GM19372 (cell line): ENCODE results near the gene KIAA1755.
"Not testable (repeated sequence)": the region's sequence is repeated elsewhere in the genome, so short reads cannot be mapped to it uniquely, and the experiment has no call there.

Experiments
- ATAC-seq: cut with Tn5 transposase; IDR thresholded peaks from one replicate; pipeline ENCODE4 v1.9.1; 2021; ENCODE audit warnings: mild to moderate bottlenecking, low read depth, moderate library complexity; ENCODE audit not compliant: unreplicated experiment

Gene KIAA1755

DNA sequence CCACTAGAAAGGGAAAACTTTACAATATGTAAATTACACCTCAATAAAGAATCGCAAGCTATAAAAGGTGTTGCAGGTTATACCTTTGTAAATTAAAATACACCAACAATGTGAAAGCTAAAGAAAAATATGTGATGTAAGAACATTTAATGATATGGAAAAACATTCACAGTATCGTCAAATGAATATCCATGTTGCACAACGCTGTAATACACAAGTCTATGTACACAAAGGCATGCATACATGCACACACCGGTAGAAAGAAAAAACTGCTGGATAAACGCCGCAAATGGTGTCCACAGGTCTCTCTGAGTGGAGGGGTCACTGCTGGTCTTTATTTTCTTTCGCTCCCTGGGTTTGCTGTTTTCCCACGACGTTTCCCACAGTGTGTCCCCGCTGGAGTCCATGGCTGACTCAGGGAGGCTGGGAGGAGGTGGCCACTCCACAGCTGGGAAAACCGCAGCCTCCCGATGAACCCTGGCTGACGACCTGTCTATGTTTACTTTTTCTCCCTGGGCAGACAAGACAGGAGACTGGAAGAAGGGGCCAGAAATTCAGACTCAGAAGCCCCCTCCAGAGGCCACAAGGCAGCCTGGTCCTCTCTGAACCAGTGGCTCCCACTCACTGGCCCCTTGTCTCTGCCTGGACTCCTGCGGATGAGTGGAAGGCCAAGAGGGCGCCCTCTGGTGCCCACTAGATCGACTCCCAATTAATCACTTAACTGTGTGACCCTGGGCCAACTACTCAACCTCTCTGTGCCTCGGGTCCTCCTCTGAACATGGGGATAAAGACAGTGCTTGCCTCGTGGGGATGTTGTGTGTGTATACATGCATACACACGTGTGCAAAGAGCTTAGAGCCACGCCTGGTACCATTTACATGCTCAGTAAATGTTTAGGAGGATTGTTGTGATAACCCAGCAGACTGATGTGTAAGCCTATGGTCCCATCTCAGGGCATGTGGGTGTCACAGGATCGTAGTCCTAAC is 30.6 kb upstream of the KIAA1755 start:
- no peak for ATAC-seq

DNA sequence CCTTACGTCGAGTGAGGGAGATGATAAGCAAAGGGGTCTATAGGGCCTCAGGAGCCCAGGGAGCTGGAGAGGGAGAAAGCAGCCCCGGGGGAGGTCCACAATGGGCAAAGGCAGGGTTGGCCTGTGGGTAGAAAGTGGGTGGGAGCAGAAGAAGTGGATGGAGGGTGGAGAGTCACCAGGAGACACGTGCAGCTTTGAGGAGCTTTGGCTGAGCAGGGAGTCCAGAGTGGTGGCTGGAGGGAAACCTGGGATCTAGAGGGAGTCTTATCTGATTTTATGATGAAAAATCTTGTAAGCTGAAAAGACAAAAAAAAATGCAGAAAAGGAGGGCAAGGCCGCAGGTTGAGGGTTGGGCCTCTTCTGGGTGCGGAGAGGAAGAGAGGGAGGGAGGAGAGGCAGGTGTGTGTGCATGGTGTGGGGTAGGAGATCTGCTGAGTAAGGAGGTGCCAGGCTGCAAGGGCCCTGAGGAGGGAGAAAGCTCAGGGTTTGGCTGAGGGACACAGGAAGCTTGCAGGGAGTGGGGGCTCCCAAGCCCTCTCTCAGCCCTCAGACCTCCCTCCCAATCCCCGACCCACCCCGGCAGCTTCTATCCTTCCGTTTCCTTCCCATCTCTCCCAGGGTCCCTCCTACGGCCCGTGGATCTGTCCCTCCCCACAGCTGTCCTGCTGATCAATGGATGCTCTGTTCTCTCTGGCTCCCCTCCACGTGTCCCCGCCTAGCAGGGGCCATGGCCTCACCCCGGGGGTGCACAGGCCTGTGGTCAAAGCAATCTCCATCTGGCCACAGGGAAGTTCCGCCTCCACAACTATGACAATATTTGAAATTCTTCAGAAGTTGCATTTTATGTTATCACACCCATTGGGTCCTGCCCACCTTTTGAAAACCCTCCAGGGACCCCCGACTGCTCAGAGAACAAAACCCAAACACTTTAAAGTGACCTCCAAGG is 26.3 kb upstream of the KIAA1755 start:
- no peak for ATAC-seq

DNA sequence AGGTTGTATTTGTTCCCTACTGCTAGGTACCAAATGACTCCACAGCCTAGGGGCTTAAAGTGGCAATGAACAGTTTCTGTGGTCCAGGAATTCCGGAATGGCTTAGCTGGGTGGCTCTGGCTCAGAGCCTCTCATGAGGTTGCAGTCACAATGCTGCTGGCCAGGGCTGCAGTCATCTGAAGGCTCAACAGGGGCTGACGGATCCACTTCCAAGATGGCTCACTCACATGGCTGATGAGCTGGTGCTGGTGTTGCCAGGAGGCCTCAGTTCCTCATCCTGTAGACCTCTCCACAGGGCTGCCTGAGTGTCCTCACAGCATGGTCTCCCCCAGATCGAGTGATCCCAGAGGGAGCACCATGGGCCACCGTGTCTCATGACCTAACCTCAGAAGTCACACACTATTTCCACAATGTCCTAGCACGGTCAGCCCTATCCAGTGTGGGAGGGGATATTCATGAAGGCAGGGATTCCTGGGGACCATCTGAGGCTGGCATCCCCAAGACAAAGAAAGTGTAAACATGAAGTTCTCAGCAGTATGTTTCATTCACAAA is 24.4 kb upstream of the KIAA1755 start:
- no peak for ATAC-seq

DNA sequence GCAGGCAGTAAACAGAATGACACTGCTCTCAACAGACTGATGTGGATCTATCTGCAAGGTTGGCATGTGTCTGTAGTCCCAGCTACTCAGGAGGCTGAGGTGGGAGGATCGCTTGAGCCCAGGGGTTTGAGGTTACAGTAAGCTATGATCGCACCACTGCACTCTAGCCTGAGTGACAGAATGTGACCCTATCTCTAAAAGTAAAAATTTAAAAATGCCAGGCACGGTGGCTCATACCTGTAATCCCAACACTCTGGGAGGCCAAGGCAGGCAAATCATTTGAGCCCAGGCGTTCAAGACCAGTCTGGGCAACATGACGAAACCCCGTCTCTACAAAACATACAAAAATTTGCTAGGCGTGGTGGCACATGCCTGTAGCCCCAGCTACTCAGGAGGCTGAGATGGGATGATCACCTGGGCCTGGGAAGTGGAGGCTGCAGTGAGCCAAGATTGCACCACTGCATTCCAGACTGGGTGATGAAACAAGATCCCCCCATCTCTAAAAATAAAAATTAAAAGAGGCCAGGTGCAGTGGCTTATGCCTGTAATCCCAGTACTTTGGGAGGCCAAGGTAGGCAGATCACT is 23.6 kb upstream of the KIAA1755 start:
- not testable (repeated sequence) for ATAC-seq

DNA sequence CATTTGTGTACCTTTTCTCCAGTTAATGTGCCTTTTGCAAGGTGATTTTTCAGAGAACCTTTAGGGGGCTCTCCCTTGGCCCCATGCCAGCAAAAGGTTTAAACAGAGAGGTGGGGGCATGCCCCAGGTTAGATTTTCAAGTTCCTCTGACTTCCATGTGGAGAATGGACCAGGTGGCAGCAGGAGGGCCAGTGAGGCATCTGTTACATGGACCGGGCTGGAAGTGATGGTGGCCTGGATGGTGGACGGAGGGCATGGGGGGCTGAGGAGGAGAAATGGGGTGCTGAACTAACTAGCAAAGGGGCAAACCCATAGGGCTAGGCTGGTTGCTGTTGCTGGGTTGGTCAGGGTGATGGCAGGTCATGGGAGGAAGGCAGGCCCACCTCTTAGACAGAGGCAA is 22.7 kb upstream of the KIAA1755 start:
- ATAC-seq: no peak

DNA sequence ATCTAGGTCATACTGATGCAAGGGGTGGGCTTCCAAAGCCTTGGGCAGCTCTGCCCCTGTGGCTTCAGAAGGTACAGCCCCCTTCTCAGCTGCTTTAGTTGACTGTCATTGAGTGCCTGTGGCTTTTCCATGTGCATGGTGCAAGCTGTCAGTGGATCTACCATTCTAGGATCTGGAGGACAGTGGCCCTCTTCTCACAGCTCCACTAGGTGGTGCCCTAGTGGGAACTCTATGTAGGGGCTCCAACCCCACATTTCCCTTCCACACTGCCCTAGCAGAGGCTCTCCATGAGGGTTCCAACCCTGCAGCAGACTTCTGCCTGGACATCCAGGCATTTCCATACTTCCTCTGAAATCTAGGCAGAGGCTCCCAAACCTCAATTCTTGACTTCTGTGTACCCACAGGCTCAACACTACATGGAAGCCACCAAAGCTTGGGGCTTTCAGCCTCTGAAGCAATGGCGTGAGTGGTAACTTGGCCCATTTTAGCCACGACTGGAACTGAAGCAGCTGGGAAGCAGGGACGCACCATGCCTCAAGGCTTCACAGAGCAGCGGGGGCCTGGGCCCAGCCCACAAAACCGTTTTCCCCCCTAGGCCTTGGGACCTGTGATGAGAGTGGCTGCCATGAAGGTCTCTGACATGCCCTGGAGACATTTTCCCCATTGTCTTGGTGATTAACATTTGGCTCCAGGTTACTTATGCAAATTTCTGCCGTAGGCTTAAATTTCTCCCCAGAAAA is 20.8 kb upstream of the KIAA1755 start:
- not testable (repeated sequence) for ATAC-seq

DNA sequence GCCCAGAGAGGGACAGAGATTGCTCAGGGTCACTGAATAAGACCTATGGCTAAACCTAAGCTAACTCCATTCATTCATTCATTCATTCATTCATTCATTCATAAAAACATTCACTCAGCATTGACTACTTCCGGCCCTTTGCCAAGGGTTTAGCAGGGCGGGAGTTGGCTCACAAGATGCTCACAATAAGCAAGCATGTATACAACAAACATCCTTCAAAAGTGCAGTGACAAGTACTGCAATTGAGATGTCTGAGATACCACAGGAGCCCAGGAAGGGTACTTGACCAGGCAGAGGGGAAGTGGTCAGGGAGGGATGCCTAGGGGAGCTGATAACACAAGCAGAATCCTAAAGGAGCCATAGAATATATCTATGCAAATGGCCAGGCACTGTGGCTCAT is 18.2 kb upstream of the KIAA1755 start:
- no peak for ATAC-seq

DNA sequence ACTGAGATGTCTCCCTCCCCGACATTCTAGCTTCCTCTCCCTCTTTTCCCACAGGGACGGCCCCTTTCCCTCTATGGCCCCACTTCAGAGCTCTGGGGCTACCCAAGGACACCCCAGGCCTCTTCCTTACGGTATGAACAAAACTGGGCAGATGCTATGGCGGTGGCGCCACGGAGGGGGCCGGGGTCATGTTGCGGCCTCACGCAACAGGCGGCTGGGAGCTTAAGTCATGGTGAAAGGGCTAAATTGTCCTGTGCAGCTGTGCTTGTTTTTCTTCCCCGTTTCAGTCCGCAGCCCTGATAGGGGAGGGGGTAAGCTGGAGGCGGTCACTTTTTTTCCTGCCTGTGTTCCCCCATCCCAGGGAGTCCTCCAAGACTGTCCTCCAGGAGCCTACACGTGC is 17.6 kb upstream of the KIAA1755 start:
- ATAC-seq: no peak

DNA sequence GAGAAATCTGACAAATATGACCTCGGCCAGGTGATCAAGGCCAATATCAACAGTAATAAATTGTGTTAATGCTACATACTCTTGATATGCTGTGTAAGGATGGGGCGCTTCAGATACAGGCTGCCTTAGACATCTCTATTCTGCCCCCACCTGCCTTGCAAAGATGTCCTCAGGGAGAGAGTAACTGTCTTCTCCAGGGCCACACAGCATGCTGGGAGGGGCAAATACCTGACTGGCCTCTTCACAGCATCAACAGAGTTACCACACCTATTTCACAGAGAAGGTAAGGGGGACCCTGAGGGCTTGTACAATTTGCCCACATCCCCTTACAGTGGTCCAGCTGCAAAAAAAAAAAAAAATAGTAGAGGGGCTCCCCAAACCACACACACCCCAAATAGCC is 17.2 kb upstream of the KIAA1755 start:
- no peak for ATAC-seq

DNA sequence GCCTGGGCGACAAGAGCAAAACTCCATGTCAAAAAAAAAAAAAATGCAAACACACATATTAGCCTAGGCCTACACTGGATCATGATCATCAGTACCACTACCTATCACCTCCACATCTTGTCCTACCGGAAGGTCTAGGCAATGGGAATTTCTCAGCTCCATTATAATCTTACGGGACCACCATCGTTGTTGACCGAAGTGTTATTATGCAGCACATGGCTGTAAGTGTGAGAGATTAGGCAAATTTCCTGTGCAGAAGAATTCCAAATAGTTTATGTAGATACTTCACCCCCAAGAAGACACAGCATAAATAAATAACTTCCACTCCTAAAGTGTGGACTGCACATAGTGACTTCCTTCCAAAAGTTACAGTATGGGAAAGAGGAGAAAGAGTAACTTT is 16.8 kb upstream of the KIAA1755 start:
- ATAC-seq: no peak

DNA sequence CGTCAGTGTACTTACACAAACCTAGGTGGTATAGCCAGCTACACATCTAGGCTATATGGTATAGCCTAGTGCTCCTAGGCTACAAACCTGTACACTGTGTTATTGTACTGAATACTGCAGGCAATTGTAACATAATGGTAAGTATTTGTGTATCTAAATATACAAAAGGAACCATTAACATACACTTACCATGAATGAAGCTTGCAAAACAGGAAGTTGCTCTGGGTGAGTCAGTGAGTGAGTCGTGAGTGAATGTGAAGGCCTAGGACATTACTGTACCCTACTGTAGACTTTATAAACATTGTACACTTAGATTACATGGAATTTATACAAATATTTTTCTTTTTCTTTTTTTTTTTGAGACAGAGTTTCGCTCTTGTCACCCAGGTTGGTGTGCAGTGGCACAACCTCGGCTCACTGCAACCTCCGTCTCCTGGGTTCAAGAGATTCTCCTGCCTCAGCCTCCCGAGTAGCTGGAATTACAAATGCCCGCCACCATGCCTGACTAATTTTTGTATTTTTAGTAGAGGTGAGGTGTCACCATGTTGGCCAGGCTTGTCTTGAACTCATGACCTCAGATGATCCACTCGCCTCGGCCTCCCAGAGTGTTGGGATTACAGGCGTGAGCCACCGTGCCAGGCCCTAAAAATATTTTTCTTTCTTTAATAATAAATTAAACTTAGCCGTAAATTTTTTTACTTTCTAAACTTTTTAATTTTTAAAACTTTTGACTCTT is 15.4 kb upstream of the KIAA1755 start:
- no peak for ATAC-seq

DNA sequence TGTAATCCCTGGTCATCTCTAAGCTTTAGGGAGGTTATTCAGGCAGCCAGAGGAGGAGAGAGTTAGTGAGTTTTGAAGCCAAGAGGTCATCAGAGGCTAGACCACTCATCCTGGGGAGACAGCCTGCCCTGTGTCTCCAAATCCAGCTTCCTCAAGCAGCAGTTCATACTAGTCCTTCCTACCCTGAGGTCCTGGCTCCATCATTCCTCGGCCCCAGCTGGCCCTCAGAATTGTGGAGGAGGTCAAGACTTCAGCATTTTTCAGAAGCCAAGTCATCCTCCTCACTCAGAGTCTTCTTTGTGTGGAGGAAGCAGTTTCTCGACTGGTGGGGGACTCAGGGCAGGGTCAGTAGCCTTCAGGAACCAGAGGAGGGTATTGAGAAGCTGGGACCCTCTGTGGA is 12.4 kb upstream of the KIAA1755 start:
- no peak for ATAC-seq

DNA sequence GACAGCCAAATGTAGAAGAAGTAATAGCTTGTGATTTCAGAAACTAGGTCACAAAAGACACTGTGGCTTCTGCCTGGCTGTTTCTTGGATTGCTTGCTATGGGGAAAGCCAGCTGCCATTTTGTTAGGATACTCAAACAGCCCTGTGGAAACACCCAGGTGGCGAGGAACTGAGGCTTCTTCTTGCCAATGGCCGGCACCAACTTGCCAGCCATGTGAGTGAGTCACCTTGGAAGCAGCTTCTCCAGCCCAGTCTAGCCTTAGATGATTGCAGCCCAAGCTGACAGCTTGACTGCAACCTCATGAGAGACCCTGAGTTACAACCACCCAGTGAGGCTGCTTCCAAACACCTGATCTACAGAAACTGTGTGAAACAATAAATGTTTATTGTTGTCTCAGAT is 11.9 kb upstream of the KIAA1755 start:
- no peak for ATAC-seq

DNA sequence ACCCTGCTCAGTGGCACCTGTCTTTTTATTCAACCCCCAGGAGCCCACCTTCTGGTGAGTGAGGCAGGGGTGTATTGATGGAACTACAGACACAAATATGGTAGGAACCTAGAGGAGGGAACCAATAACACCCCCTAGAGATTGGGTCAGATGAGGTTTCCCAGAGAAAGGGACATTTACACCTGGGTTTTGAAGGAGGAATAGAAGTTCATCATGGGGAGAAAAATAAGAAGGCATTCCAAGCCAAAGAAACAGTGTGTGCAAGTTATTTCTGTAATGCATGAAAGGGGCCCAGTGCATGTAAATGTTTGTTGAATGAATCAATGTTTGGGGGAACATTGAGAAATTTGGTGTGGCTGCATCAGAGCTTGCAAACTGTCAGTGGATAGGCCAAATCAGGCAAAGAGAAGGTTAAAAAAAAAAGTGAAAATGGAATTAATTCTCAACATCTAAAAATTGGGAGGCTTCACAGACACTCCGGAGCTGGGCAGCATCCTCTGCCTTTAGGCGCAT is 11.1 kb upstream of the KIAA1755 start:
- ATAC-seq: no peak

DNA sequence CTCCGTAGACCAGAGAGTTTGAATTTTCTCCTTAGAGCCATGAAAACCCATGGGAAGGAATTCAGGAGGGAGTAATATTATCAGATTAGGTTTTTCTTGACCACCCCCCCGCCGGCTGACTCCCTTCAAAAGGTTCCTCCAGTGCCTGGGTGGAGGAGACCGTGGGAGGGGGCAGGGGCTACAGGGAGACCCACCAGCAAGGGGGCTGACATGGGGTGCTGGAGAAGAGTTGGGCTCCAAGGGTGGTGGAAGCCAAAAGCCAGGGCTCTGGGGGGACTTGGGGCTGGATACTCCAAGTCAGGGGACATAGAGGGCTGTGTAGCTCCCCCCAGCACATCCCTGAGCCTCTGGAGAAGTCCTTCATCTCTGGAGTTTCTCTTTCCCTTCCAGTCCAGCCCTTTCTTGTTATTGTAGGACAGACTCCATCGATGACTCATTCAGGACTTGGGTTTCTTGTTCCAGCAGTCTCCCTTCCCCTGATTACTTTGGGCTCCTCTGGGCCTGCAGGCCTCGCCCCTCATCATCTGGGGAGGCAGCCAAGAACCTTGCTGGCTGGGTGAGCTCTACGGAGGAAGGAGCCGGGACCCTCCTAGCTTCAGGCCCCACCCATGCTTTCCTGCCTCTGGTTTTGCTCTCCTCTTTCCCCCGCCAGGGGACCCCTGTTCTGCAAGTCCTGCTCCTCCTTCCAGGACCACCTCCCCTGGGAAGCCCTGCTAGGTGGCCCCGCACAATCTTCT is 10.5 kb upstream of the KIAA1755 start:
- no peak for ATAC-seq

DNA sequence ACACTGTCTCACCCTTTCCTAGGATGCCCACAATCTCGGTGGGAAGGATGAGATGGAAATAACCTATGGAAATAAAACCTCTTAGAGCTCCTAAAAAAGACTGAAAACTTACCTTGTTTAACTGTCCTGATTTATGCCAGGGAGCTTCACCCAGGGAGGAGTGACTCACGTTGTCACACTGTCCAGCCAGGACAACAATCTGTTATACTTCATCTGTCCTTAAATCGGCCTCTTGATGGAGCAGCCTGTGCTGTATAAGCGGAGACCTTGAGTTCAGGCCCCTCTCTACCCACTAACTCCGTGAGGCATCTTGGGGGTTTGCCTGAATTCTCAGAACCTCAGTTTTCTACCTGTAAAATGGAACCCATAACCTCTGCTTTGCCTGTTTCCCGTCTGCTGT is 9.2 kb upstream of the KIAA1755 start:
- no peak for ATAC-seq

DNA sequence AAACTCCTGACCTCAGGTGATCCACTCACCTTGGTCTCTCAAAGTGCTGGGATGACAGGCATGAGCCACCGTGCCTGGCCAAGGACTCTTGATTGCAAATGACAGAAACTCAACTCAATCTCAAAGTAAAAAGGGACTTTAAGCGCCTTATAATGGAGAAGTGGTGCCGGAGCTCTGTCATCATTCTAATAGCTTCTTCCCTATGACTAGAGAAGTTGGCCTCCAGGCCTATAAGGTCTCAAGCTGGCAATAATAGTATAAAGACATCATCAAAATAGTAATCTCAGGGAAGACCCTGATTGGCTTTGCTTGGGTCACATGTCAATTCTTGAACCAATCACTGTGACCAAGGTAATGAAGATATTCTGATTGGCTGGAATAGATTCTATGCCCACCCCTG is 8.5 kb upstream of the KIAA1755 start:
- no peak for ATAC-seq

DNA sequence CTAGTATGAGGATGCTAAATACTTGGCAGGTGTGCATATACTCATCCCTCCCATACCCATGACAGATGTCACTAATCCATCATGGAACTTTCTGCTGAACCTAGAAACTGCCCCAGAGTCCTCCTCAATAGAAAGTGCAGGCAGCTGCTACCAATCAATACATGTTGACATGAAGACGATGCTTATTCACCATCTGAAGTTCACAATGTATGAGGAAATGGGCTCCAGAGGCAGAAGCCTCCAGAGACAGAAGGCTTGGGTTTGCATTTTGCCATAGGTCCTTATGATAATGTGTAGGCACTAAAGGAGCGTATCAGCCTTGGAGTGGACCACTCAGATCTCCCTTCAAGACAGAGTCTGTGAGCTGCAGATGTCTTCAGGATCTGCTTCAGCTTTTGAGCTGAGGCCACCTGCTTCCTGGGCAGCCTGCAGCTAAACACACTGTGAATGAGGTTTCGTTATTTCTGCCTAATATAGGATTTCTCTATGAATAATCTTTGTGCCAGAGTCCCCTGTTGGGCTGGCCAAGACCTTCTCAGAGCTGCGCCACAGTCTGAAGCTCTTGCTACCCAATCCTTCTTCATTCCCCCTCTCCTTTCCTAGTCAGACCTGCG is 7.5 kb upstream of the KIAA1755 start:
- ATAC-seq: no peak
